ENCODE data around the gene PCED1A. TPM values are rescaled to one million over a fixed set of nuclear protein-coding genes. Genes with fewer than 3 reads are reported as not detected.

Gene PCED1A
- total and polyA plus RNA-seq, 2 donors (not counting 1 experiment from before 2014, with no cell fraction given) = 96.8 to 176 TPM

GRCh38 chr20:2804041-2804828, 36.2 kb downstream of the PCED1A start:
- H3K79me2 ChIP-seq (ENCODE audit: control insufficient read depth, insufficient read depth, low read length) = no peaks in the 10 kb centered on the region
- H3K27me3 Mint-ChIP-seq = peaks cover 68% of the 10 kb centered on the region
- H3K4me1 ChIP-seq (ENCODE audit: control insufficient read depth in 2 of 2, insufficient read depth in 2 of 2, low read length in 2 of 2) = peaks cover 20% of the 10 kb centered on the region in 2 donors
- no peak overlapping the region for H3K27ac Mint-ChIP-seq
- no peaks in the 10 kb centered on the region for H3K36me3 ChIP-seq (replicated peaks in 1 of 2; ENCODE audit: control extremely low read depth in 1 of 2, control insufficient read depth in 1 of 2, extremely low read depth in 1 of 2, insufficient read depth in 2 of 2, low read length in 1 of 2)
- H3K9me3 ChIP-seq (ENCODE audit: control extremely low read depth in 1 of 3, control insufficient read depth in 2 of 3, insufficient read depth in 1 of 3, low read length in 2 of 3) = peaks cover 0 to 11% (median 0%) of the 10 kb centered on the region in 3 donors
- H3K4me3 ChIP-seq (ENCODE audit: control extremely low read depth in 1 of 5, extremely low read depth in 1 of 5, insufficient read depth in 1 of 5, low read depth in 2 of 5, low read length in 4 of 5) = no peak overlapping the region
- intact Hi-C loops (cut with micrococcal nuclease) = no loop called here
- POLR2A ChIA-PET = no interaction called here
- TF ChIP-seq CTCF (IDR thresholded peaks at IDR 0.05) (no peak), EZH2 (IDR thresholded peaks at IDR 0.05; ENCODE audit: borderline replicate concordance, insufficient read depth, low read depth, low read length, poor library complexity, severe bottlenecking) (no peak)
- DNase-seq = no peak
- H3K4me2 ChIP-seq (replicated peaks; ENCODE audit: low read depth, low read length, poor library complexity, severe bottlenecking) = no peak overlapping the region
- H4K20me1 ChIP-seq (ENCODE audit: control insufficient read depth, insufficient read depth, low read length, poor library complexity, severe bottlenecking) = no peaks in the 10 kb centered on the region
- H3K9ac ChIP-seq (ENCODE audit: low read length) = no peak overlapping the region
- ATAC-seq (ENCODE audit: low read depth) = no peak
- no peak overlapping the region for H3K27ac ChIP-seq (ENCODE audit: low read length in 2 of 2)
- peaks cover 21% of the 10 kb centered on the region for H3K4me1 Mint-ChIP-seq
- CTCF ChIA-PET = no interaction called here
- peaks cover 0 to 46% (median 15%) of the 10 kb centered on the region in 4 experiments for H3K27me3 ChIP-seq (replicated peaks in 1 of 4; ENCODE audit: control extremely low read depth in 1 of 4, control insufficient read depth in 3 of 4, insufficient read depth in 4 of 4, low read length in 3 of 4)
- 72% methylated on average over 15 of the region's 16 CpGs for WGBS (ENCODE audit: insufficient coverage)
- no peaks in the 10 kb centered on the region for H3K9me3 Mint-ChIP-seq (ENCODE audit: insufficient read depth)
- no peak overlapping the region for H2AFZ ChIP-seq (ENCODE audit: insufficient read depth, low read depth, low read length, poor library complexity, severe bottlenecking)
- H3K4me3 Mint-ChIP-seq = no peak overlapping the region

- H3K27ac Mint-ChIP-seq = no peak overlapping the region
- ATAC-seq (ENCODE audit: low read depth) (no peak), DNase-seq (no peak)
- WGBS (ENCODE audit: insufficient coverage) = 7% methylated on average over 12 of the region's 13 CpGs
- no peaks in the 10 kb centered on the region for H3K9me3 Mint-ChIP-seq (ENCODE audit: insufficient read depth)
- Histone ChIP-seq H4K20me1 (ENCODE audit: control insufficient read depth, insufficient read depth, low read length, poor library complexity, severe bottlenecking) (no peaks in the 10 kb centered on the region), H3K4me2 (replicated peaks; ENCODE audit: low read depth, low read length, poor library complexity, severe bottlenecking) (peak overlapping the region; percentile 75), H3K4me3 (ENCODE audit: control extremely low read depth in 1 of 5, extremely low read depth in 1 of 5, insufficient read depth in 1 of 5, low read depth in 2 of 5, low read length in 4 of 5) (peak overlapping the region in 1 of 5 experiments; percentile 50), H3K4me1 (ENCODE audit: control insufficient read depth in 2 of 2, insufficient read depth in 2 of 2, low read length in 2 of 2) (peaks cover 22 to 26% of the 10 kb centered on the region in 2 donors), H3K79me2 (ENCODE audit: control insufficient read depth, insufficient read depth, low read length) (no peaks in the 10 kb centered on the region), H3K27me3 (replicated peaks in 1 of 4; ENCODE audit: control extremely low read depth in 1 of 4, control insufficient read depth in 3 of 4, insufficient read depth in 4 of 4, low read length in 3 of 4) (peaks cover 0 to 56% (median 14%) of the 10 kb centered on the region in 4 experiments), H3K27ac (ENCODE audit: low read length in 2 of 2) (no peak overlapping the region), H3K9ac (ENCODE audit: low read length) (no peak overlapping the region), H2AFZ (ENCODE audit: insufficient read depth, low read depth, low read length, poor library complexity, severe bottlenecking) (peak overlapping the region; percentile 76), H3K36me3 (replicated peaks in 1 of 2; ENCODE audit: control extremely low read depth in 1 of 2, control insufficient read depth in 1 of 2, extremely low read depth in 1 of 2, insufficient read depth in 2 of 2, low read length in 1 of 2) (no peaks in the 10 kb centered on the region), H3K9me3 (ENCODE audit: control extremely low read depth in 1 of 3, control insufficient read depth in 2 of 3, insufficient read depth in 1 of 3, low read length in 2 of 3) (peaks cover 0 to 15% (median 0%) of the 10 kb centered on the region in 3 donors)
- intact Hi-C loops (cut with micrococcal nuclease) = no loop called here
- no peak for TF ChIP-seq EZH2 (IDR thresholded peaks at IDR 0.05; ENCODE audit: borderline replicate concordance, insufficient read depth, low read depth, low read length, poor library complexity, severe bottlenecking)
- no peak for TF ChIP-seq CTCF (IDR thresholded peaks at IDR 0.05)
- ChIA-PET CTCF (interaction anchor here (0.7 to 0.9 kb wide), 2 partner anchors 37 to 150 kb away, joined by 3 read pairs; no protein-coding TSS in a partner anchor), POLR2A (no interaction called here)
- peaks cover 32% of the 10 kb centered on the region for H3K4me1 Mint-ChIP-seq
- H3K4me3 Mint-ChIP-seq = peak overlapping the region; percentile 89
- H3K27me3 Mint-ChIP-seq = peaks cover 66% of the 10 kb centered on the region
Observed at GRCh38 chr20:2801286-2801728, 39.1 kb downstream of the PCED1A start.

Data from B cell (primary cell).